SK-N-SH treated with all-trans-retinoic acid at 6 μM for 48 hours (cell line): ENCODE results near the gene THOC7.

Source experiments
- GLIS3 ChIP-seq: fragments of 250-450 bp; sonication (Bioruptor Pico); IDR thresholded peaks from 2 replicates; pipeline ENCODE4 v1.5.0; 2020; ENCODE audit warnings: mild to moderate bottlenecking, moderate library complexity
- ZFP30 ChIP-seq: fragments of 450-650 bp; formaldehyde crosslinking; IDR thresholded peaks from 2 replicates; pipeline ENCODE4 v1.5.0; 2022; ENCODE audit warnings: mild to moderate bottlenecking, moderate library complexity

DNA sequence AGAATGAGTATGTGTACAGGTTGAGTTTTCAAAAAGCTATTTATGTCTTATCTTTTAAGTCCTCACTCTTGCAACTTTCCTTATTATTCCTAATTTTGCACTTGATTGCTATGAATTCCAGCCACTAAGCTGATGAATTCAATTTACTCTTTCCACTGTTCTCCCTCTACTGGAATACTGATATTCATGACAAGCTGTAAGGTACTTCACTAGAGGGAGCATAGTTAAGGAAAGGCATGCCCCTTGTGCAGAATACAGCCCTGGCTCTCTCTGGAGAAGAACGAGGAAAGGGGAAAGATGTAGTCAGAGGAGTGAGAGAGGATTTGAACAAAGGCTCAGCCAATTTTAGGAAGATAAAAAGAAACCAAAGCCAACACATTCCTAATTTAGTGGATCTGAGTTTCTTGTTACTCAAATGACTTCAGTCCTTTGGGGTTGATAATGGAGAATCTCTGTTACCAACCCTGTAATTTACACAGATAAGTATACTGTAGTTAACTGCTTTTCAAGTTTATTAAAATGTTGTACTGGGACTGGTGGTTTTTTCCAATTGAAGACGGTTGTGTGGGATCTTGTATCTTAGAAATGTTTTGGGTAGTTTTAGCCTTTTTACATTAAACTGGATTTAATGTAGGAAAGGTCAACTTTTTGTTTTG, 44.6 kb upstream of the THOC7 start:
- TF ChIP-seq GLIS3 (CRISPR knock-in tag): no peak
- TF ChIP-seq ZFP30: no peak
